Tibial nerve (tissue), 4 donors: ENCODE measurements around the gene EIF2AK2. TPM values are rescaled to one million over a fixed set of nuclear protein-coding genes. Genes with fewer than 3 reads are reported as not detected.

Experiments
- DNase-seq, 2 donors: peaks; one replicate each; pipeline ENCODE4 v3.0.0-alpha.2; 2019; ENCODE audit warnings: low spot score in 2 of 2
- H3K27ac ChIP-seq, 4 donors: fragments of 200-600 bp; sonication (generic) in 3 of 4; one replicate each; pipeline ENCODE4 v1.5.1; 2017 to 2019; ENCODE audit warnings: mild to moderate bottlenecking in 1 of 4
- H3K27me3 ChIP-seq, 2 donors: fragments of 200-600 bp; sonication (generic) in 1 of 2; one replicate each; pipeline versions ENCODE4 v1.5.1 to v1.6.0; 2017 to 2019
- H3K36me3 ChIP-seq, 3 donors: fragments of 200-600 bp; sonication (generic); one replicate each; pipeline ENCODE4 v1.5.1; 2018 to 2019
- H3K4me1 ChIP-seq, 4 donors: fragments of 200-600 bp; sonication (generic) in 3 of 4; one replicate each; pipeline ENCODE4 v1.5.1; 2017 to 2019
- H3K4me3 ChIP-seq, 4 donors: fragments of 200-600 bp; sonication (generic) in 3 of 4; one replicate each; pipeline ENCODE4 v1.5.1; 2017 to 2019; ENCODE audit warnings: mild to moderate bottlenecking in 1 of 4, moderate library complexity in 1 of 4
- H3K9me3 ChIP-seq, 4 donors: fragments of 200-600 bp; sonication (generic) in 3 of 4; one replicate each; pipeline ENCODE4 v1.5.1; 2017 to 2019
- EP300 ChIP-seq, 2 donors: sonication (generic); formaldehyde crosslinking; IDR thresholded peaks; one replicate each; pipeline ENCODE4 v1.6.1; 2017; ENCODE audit warnings: antibody characterized with exemption in 2 of 2, mild to moderate bottlenecking in 1 of 2
- POLR2A ChIP-seq, 2 donors: fragments of 450-650 bp; IDR thresholded peaks; one replicate each; pipeline ENCODE4 v1.6.1; 2017; ENCODE audit warnings: antibody characterized with exemption in 2 of 2, mild to moderate bottlenecking in 2 of 2, moderate library complexity in 2 of 2
- WGBS, 2 donors: methylation state at CpG; one replicate each; pipeline ENCODE4 v1.1.5; 2018; 5-methylcytosine and 5-hydroxymethylcytosine counted together
- total RNA-seq, 4 donors: library from RNA; depleted of rRNA; stranded (reverse); fragments of >200 nt; gene quantifications; one replicate each; pipeline ENCODE4 v1.1.0, GENCODE V29; 2016
- TF ChIP-seq, protein P1 (sequence below), 5 experiments: fragments of 200-600 bp in 3 of 5; fragments of 450-650 bp in 2 of 5; sonication (generic) in 3 of 5; IDR thresholded peaks; one replicate each; pipeline ENCODE4 v1.5.1; 2016 to 2019; ENCODE audit warnings: antibody characterized with exemption in 5 of 5, mild to moderate bottlenecking in 3 of 5, moderate library complexity in 2 of 5

Gene EIF2AK2
- total RNA-seq, 4 donors from 2014 or later, result 21.6 to 36.0 (median 25.7) TPM

DNA sequence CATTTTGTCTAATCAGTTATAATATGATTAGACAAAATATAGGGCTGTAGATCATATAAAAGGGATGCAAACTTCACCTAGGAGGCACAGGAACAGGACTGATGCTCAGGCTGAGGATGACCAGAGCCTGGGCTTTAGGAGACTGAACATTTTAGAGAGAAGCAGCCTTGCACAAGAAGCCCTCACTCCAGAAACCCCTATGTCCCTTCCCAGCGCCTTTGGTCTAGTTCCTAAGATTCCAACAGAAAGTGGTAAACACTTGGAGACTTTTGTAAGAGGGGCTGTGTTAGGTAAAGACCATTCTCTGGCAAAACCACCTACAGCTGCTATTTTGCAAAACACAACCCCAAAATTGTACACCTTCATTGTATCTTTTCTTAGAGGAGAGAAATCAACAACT is 39.2 kb downstream of the EIF2AK2 start:
- no peak overlapping the region for H3K4me3 ChIP-seq
- peaks cover 0 to 89% (median 0%) of the 10 kb centered on the region in 3 donors for H3K36me3 ChIP-seq
- no peak for TF ChIP-seq POLR2A (IDR thresholded peaks at IDR 0.05)
- TF ChIP-seq EP300 (IDR thresholded peaks at IDR 0.05), result no peak
- TF ChIP-seq, protein P1, sequence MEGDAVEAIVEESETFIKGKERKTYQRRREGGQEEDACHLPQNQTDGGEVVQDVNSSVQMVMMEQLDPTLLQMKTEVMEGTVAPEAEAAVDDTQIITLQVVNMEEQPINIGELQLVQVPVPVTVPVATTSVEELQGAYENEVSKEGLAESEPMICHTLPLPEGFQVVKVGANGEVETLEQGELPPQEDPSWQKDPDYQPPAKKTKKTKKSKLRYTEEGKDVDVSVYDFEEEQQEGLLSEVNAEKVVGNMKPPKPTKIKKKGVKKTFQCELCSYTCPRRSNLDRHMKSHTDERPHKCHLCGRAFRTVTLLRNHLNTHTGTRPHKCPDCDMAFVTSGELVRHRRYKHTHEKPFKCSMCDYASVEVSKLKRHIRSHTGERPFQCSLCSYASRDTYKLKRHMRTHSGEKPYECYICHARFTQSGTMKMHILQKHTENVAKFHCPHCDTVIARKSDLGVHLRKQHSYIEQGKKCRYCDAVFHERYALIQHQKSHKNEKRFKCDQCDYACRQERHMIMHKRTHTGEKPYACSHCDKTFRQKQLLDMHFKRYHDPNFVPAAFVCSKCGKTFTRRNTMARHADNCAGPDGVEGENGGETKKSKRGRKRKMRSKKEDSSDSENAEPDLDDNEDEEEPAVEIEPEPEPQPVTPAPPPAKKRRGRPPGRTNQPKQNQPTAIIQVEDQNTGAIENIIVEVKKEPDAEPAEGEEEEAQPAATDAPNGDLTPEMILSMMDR (IDR thresholded peaks at IDR 0.05), result no peak
- no peak for DNase-seq
- H3K27me3 ChIP-seq, result no peaks in the 10 kb centered on the region
- H3K4me1 ChIP-seq, result no peaks in the 10 kb centered on the region
- 89 to 100% methylated on average over 1 of the region's 1 CpG for WGBS, 2 donors
- no peaks in the 10 kb centered on the region for H3K9me3 ChIP-seq
- no peak overlapping the region for H3K27ac ChIP-seq

GRCh38 chr2:37111958-37112357 is 44.8 kb downstream of the EIF2AK2 start:
- WGBS, 2 donors, result 94% methylated on average over 2 of the region's 2 CpGs
- H3K36me3 ChIP-seq, result peaks cover 0 to 79% (median 4%) of the 10 kb centered on the region in 3 donors
- no peaks in the 10 kb centered on the region for H3K9me3 ChIP-seq
- H3K27me3 ChIP-seq, result no peaks in the 10 kb centered on the region
- TF ChIP-seq EP300 (IDR thresholded peaks at IDR 0.05), result no peak
- TF ChIP-seq POLR2A (IDR thresholded peaks at IDR 0.05), result no peak
- TF ChIP-seq, protein P1 (IDR thresholded peaks at IDR 0.05), result no peak
- H3K27ac ChIP-seq, result no peak overlapping the region
- H3K4me3 ChIP-seq, result no peak overlapping the region
- no peak for DNase-seq
- H3K4me1 ChIP-seq, result no peaks in the 10 kb centered on the region

DNA sequence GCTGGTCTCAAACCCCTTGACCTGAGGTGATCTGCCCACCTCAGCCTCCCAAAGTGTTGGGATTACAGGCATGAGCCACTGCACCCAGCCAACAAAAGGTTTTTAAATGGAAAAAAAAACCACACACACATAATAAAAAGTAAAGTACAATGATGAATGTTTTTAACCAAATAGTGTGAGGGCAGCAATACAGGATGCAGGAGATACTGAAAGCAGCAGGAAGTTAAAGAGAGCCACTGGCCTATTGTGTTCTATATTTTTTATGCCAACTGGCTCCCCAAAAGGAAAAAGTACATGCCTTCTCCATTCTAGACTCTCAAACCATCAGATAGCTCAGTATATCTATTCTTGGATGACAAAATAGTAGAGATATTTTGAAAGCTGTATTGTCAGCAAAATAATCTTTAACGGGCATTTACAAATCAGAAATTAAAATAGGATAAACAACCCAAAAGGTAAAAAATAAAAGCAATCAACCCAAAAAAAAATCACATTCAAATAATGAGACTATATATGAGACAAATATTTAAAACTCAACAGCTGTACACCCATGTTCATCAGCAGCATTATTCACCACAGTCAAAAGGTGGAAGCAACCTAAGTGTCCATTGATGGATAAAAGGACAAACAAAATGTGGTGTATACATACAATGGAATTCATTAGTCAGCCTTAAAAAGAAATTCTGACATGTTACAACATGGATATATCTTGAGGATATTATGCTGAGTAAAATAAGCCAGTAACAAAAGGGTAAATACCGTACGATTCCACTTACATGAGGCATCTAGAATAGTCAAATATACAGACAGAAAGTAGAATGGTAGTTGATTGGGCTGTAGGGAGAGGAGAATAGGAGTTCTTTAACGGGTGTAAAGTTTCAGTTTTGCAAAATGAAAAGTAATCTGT is 46.2 kb downstream of the EIF2AK2 start:
- 90 to 92% methylated on average over 4 of the region's 4 CpGs for WGBS, 2 donors

GRCh38 chr2:37109523-37109922 is 47.3 kb downstream of the EIF2AK2 start:
- WGBS, 2 donors, result 92 to 93% methylated on average over 4 of the region's 4 CpGs
- no peak overlapping the region for H3K27ac ChIP-seq
- no peak overlapping the region for H3K4me3 ChIP-seq
- H3K4me1 ChIP-seq, result no peaks in the 10 kb centered on the region
- no peaks in the 10 kb centered on the region for H3K27me3 ChIP-seq
- H3K36me3 ChIP-seq, result peaks cover 0 to 77% (median 12%) of the 10 kb centered on the region in 3 donors
- TF ChIP-seq EP300 (IDR thresholded peaks at IDR 0.05), result no peak
- TF ChIP-seq, protein P1 (IDR thresholded peaks at IDR 0.05), result no peak
- TF ChIP-seq POLR2A (IDR thresholded peaks at IDR 0.05), result no peak
- H3K9me3 ChIP-seq, result no peaks in the 10 kb centered on the region
- DNase-seq, result no peak

More for the DNA sequence above, 46.2 kb downstream of the EIF2AK2 start:
- H3K36me3 ChIP-seq, result peaks cover 0 to 79% (median 12%) of the 10 kb centered on the region in 3 donors
- no peak for DNase-seq
- H3K4me1 ChIP-seq, result no peaks in the 10 kb centered on the region
- H3K27me3 ChIP-seq, result no peaks in the 10 kb centered on the region
- no peak overlapping the region for H3K27ac ChIP-seq
- no peaks in the 10 kb centered on the region for H3K9me3 ChIP-seq
- TF ChIP-seq, protein P1 (IDR thresholded peaks at IDR 0.05), result no peak
- no peak for TF ChIP-seq POLR2A (IDR thresholded peaks at IDR 0.05)
- TF ChIP-seq EP300 (IDR thresholded peaks at IDR 0.05), result no peak
- no peak overlapping the region for H3K4me3 ChIP-seq

DNA sequence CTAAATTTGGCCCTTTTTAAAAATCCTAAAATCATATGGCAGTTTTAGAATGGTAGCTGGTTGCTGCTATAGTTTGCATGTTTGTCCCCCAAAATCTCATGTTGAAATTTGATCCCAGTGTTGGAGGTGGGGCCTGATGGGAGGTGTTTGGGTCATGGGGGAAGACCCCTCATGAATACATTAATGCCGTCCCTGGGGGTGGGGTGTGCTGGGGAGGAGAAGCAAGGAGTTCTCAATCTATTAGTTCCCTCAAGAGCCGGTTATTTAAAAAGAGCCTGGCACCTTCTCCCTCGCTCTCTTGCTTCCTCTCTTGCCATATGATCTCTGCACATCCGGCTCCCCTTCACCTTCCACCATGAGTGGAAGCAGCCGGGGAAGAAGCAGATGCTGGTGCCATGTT is 51.6 kb downstream of the EIF2AK2 start:
- no peak for DNase-seq
- no peaks in the 10 kb centered on the region for H3K27me3 ChIP-seq
- no peaks in the 10 kb centered on the region for H3K4me1 ChIP-seq
- 79 to 81% methylated on average over 5 of the region's 5 CpGs for WGBS, 2 donors
- no peak overlapping the region for H3K4me3 ChIP-seq
- no peak overlapping the region for H3K27ac ChIP-seq
- TF ChIP-seq POLR2A (IDR thresholded peaks at IDR 0.05) (no peak), EP300 (IDR thresholded peaks at IDR 0.05) (no peak)
- TF ChIP-seq, protein P1 (IDR thresholded peaks at IDR 0.05), result no peak
- H3K9me3 ChIP-seq, result no peaks in the 10 kb centered on the region
- peaks cover 0 to 86% (median 12%) of the 10 kb centered on the region in 3 donors for H3K36me3 ChIP-seq
